HL-60 (cell line): ENCODE measurements around the gene TENM4.
A peak's percentile ranks its signal among the peaks of the same experiment; 100 is the strongest.

Experiments used
- GABPA ChIP-seq: IDR thresholded peaks from 2 replicates; pipeline ENCODE4 v1.6.1; 2012; ENCODE audit warnings: low read depth
- POLR2AphosphoS5 ChIP-seq: IDR thresholded peaks from 2 replicates; pipeline ENCODE4 v1.6.1; 2012; ENCODE audit warnings: low read depth
- SPI1 ChIP-seq: IDR thresholded peaks from 2 replicates; pipeline ENCODE4 v1.6.1; 2012; ENCODE audit warnings: low read depth, mild to moderate bottlenecking, borderline replicate concordance
- TF ChIP-seq, protein P1 (sequence below): IDR thresholded peaks from one replicate; pipeline ENCODE4 v1.5.1; 2011; ENCODE audit warnings: low read length, control low read depth, inconsistent platforms; ENCODE audit not compliant: insufficient read depth
- TF ChIP-seq, protein P2 (sequence below): IDR thresholded peaks from 2 replicates; pipeline ENCODE4 v1.6.1; 2012; ENCODE audit warnings: low read depth; ENCODE audit not compliant: insufficient replicate concordance

DNA sequence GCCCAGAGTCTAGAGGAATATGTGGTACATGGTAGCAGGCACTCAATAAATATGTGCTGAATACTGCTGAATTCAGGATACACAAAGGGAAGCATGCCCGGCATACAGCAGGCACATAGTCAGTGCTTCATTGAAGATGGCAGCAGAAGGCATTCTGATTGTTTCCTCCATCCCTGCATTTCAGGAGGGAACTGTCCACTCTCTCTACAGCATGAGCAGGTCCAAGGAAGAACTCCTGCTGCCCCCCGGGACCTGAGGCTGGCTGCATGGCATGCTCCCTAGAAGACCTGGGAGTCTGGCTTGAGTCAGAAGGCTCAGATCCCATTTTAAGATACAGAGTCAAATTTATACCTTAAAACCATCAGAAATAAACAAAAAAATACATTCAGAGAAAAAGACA, 546.8 kb downstream of the TENM4 start:
- TF ChIP-seq POLR2AphosphoS5 (no peak), SPI1 (no peak), GABPA (no peak)
- TF ChIP-seq, protein P1, sequence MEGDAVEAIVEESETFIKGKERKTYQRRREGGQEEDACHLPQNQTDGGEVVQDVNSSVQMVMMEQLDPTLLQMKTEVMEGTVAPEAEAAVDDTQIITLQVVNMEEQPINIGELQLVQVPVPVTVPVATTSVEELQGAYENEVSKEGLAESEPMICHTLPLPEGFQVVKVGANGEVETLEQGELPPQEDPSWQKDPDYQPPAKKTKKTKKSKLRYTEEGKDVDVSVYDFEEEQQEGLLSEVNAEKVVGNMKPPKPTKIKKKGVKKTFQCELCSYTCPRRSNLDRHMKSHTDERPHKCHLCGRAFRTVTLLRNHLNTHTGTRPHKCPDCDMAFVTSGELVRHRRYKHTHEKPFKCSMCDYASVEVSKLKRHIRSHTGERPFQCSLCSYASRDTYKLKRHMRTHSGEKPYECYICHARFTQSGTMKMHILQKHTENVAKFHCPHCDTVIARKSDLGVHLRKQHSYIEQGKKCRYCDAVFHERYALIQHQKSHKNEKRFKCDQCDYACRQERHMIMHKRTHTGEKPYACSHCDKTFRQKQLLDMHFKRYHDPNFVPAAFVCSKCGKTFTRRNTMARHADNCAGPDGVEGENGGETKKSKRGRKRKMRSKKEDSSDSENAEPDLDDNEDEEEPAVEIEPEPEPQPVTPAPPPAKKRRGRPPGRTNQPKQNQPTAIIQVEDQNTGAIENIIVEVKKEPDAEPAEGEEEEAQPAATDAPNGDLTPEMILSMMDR: no peak
- TF ChIP-seq, protein P2, sequence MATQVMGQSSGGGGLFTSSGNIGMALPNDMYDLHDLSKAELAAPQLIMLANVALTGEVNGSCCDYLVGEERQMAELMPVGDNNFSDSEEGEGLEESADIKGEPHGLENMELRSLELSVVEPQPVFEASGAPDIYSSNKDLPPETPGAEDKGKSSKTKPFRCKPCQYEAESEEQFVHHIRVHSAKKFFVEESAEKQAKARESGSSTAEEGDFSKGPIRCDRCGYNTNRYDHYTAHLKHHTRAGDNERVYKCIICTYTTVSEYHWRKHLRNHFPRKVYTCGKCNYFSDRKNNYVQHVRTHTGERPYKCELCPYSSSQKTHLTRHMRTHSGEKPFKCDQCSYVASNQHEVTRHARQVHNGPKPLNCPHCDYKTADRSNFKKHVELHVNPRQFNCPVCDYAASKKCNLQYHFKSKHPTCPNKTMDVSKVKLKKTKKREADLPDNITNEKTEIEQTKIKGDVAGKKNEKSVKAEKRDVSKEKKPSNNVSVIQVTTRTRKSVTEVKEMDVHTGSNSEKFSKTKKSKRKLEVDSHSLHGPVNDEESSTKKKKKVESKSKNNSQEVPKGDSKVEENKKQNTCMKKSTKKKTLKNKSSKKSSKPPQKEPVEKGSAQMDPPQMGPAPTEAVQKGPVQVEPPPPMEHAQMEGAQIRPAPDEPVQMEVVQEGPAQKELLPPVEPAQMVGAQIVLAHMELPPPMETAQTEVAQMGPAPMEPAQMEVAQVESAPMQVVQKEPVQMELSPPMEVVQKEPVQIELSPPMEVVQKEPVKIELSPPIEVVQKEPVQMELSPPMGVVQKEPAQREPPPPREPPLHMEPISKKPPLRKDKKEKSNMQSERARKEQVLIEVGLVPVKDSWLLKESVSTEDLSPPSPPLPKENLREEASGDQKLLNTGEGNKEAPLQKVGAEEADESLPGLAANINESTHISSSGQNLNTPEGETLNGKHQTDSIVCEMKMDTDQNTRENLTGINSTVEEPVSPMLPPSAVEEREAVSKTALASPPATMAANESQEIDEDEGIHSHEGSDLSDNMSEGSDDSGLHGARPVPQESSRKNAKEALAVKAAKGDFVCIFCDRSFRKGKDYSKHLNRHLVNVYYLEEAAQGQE: peak; percentile 47
